ENCODE results near the gene KRT8. TPM values are rescaled to one million over a fixed set of nuclear protein-coding genes. Genes with fewer than 3 reads are reported as not detected.

The KRT8 gene
- total RNA-seq, 1 donor from 2014 or later, result 2,570 TPM

DNA sequence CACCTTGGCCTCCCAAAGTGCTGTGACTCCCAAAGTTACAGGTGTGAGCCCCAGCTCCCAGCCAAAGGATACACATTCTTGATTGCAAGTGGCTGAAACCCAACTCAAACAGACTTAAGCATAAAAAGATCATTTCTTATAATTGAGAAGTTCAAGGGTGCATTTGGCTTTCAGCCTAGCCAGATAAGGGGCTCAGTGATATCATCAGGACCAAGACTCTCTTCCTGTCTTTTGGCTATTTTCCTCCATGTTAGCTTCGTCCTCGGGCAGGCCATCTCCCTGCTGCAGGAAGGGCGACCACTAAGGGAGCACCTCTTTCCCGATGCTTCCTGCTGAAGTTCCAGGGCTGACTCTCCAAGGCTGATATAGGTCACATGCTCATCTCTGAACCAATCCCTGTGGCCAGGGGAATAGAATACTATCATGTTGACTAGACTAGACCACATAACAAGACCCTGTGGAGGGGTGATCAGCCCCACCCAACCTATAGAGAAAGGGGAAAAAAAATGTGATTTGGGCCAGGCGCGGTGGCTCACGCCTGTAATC is 9.8 kb upstream of the KRT8 start:
- Histone ChIP-seq H3K4me2 (ENCODE audit: low read length) (no peak overlapping the region), H3K9me3 (ENCODE audit: insufficient read depth, low read depth, low read length) (no peaks in the 10 kb centered on the region), H3K27ac (ENCODE audit: low read depth, low read length) (no peak overlapping the region), H3K4me3 (ENCODE audit: insufficient read depth, low read depth, low read length) (no peak overlapping the region), H2AFZ (ENCODE audit: low read depth, low read length) (no peak overlapping the region), H3K4me1 (ENCODE audit: insufficient read depth, low read length) (no peaks in the 10 kb centered on the region), H4K20me1 (ENCODE audit: insufficient read depth, low read length) (no peaks in the 10 kb centered on the region), H3K79me2 (ENCODE audit: insufficient read depth, low read length) (no peaks in the 10 kb centered on the region), H3K36me3 (ENCODE audit: insufficient read depth, low read length) (no peaks in the 10 kb centered on the region), H3K27me3 (ENCODE audit: insufficient read depth, low read length) (no peaks in the 10 kb centered on the region), H3K9ac (ENCODE audit: low read length) (no peak overlapping the region)
- H3K36me3 Mint-ChIP-seq (ENCODE audit: low read depth, unreplicated experiment), result peaks cover 3% of the 10 kb centered on the region
- no peak for DNase-seq (ENCODE audit: low read depth)
- FAIRE-seq, result no peak
- TF ChIP-seq, protein P1, sequence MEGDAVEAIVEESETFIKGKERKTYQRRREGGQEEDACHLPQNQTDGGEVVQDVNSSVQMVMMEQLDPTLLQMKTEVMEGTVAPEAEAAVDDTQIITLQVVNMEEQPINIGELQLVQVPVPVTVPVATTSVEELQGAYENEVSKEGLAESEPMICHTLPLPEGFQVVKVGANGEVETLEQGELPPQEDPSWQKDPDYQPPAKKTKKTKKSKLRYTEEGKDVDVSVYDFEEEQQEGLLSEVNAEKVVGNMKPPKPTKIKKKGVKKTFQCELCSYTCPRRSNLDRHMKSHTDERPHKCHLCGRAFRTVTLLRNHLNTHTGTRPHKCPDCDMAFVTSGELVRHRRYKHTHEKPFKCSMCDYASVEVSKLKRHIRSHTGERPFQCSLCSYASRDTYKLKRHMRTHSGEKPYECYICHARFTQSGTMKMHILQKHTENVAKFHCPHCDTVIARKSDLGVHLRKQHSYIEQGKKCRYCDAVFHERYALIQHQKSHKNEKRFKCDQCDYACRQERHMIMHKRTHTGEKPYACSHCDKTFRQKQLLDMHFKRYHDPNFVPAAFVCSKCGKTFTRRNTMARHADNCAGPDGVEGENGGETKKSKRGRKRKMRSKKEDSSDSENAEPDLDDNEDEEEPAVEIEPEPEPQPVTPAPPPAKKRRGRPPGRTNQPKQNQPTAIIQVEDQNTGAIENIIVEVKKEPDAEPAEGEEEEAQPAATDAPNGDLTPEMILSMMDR (IDR thresholded peaks at IDR 0.05; ENCODE audit: insufficient read depth, low read depth, low read length), result no peak
- no peak for TF ChIP-seq EZH2 (IDR thresholded peaks at IDR 0.05; ENCODE audit: insufficient read depth, low read length)
- H3K4me3 Mint-ChIP-seq (ENCODE audit: unreplicated experiment), result no peak overlapping the region
- peaks cover 7% of the 10 kb centered on the region for H3K4me1 Mint-ChIP-seq (ENCODE audit: low read depth, unreplicated experiment)
- H3K27me3 Mint-ChIP-seq (ENCODE audit: low read depth, unreplicated experiment), result no peaks in the 10 kb centered on the region
- H3K9me3 Mint-ChIP-seq (ENCODE audit: unreplicated experiment), result no peaks in the 10 kb centered on the region
- H3K27ac Mint-ChIP-seq (ENCODE audit: unreplicated experiment), result no peak overlapping the region

DNA sequence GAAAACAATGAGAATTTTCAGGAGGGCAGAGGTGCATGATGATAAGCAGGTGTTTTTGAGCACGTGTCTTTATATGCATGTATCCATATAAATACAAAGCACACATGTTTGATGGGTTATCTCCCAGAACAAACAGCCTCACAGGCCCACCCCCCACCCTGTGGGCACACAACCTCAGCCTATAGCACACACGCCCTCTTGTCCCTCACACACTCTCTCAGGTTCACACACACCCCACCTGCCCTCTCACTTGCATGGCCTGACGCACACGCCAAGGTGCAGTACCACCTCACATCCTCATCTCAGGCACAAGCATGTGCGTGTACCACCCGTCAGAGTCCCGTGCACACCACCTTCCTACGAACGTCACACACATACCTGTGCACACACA is 8.6 kb upstream of the KRT8 start:
- H3K4me1 ChIP-seq (ENCODE audit: insufficient read depth, low read length), result peaks cover 4% of the 10 kb centered on the region
- H3K4me3 Mint-ChIP-seq (ENCODE audit: unreplicated experiment), result no peak overlapping the region
- no peak overlapping the region for H3K4me2 ChIP-seq (ENCODE audit: low read length)
- peaks cover 3% of the 10 kb centered on the region for H3K36me3 Mint-ChIP-seq (ENCODE audit: low read depth, unreplicated experiment)
- no peaks in the 10 kb centered on the region for H3K27me3 Mint-ChIP-seq (ENCODE audit: low read depth, unreplicated experiment)
- no peak overlapping the region for H3K27ac ChIP-seq (ENCODE audit: low read depth, low read length)
- H3K4me1 Mint-ChIP-seq (ENCODE audit: low read depth, unreplicated experiment), result peaks cover 5% of the 10 kb centered on the region
- H4K20me1 ChIP-seq (ENCODE audit: insufficient read depth, low read length), result no peaks in the 10 kb centered on the region
- H3K36me3 ChIP-seq (ENCODE audit: insufficient read depth, low read length), result no peaks in the 10 kb centered on the region
- no peaks in the 10 kb centered on the region for H3K27me3 ChIP-seq (ENCODE audit: insufficient read depth, low read length)
- H2AFZ ChIP-seq (ENCODE audit: low read depth, low read length), result no peak overlapping the region
- H3K27ac Mint-ChIP-seq (ENCODE audit: unreplicated experiment), result no peak overlapping the region
- H3K9ac ChIP-seq (ENCODE audit: low read length), result no peak overlapping the region
- H3K9me3 Mint-ChIP-seq (ENCODE audit: unreplicated experiment), result no peaks in the 10 kb centered on the region
- H3K79me2 ChIP-seq (ENCODE audit: insufficient read depth, low read length), result no peaks in the 10 kb centered on the region
- no peak for TF ChIP-seq EZH2 (IDR thresholded peaks at IDR 0.05; ENCODE audit: insufficient read depth, low read length)
- TF ChIP-seq, protein P1 (IDR thresholded peaks at IDR 0.05; ENCODE audit: insufficient read depth, low read depth, low read length), result no peak
- no peaks in the 10 kb centered on the region for H3K9me3 ChIP-seq (ENCODE audit: insufficient read depth, low read depth, low read length)
- no peak for DNase-seq (ENCODE audit: low read depth)
- no peak for FAIRE-seq
- no peak overlapping the region for H3K4me3 ChIP-seq (ENCODE audit: insufficient read depth, low read depth, low read length)

DNA sequence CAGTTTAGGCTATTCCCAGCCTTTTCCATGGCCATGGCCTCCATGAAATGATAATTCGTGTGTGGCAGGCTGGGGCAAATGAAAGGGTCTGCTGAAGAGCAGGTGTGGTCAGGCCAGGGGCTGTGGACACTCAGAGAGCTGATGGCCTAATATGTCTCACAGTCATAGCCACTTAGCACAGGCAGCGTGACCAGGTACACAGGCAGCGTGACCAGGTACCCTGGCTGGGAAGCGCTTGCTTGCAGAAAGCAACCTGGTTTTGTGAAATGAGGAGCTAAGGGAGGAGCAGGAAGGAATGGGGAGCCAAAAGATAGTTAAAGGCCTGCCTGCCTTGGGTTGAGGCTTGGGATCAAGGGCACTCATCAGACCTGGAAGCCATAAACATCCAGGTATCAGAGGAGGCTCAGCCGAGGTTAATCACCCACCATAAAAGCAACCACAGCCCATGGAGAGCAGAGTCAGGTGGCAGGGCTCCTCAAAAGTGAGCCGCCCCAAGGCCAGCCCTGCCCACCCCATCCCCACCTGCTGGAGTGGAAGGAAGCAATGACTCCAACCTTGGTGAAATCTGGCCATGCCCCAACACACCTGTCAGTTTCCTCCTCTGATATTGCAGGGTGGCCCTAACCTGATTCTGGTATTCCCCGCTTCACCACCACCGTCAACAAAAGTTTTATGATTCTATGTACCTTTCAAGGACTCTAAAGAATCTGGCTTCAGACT is 8.0 kb upstream of the KRT8 start:
- H3K36me3 Mint-ChIP-seq (ENCODE audit: low read depth, unreplicated experiment), result peaks cover 3% of the 10 kb centered on the region
- Histone ChIP-seq H4K20me1 (ENCODE audit: insufficient read depth, low read length) (no peaks in the 10 kb centered on the region), H3K4me2 (ENCODE audit: low read length) (no peak overlapping the region), H3K4me3 (ENCODE audit: insufficient read depth, low read depth, low read length) (no peak overlapping the region), H3K4me1 (ENCODE audit: insufficient read depth, low read length) (peaks cover 9% of the 10 kb centered on the region), H2AFZ (ENCODE audit: low read depth, low read length) (no peak overlapping the region), H3K79me2 (ENCODE audit: insufficient read depth, low read length) (no peaks in the 10 kb centered on the region), H3K27ac (ENCODE audit: low read depth, low read length) (no peak overlapping the region), H3K36me3 (ENCODE audit: insufficient read depth, low read length) (no peaks in the 10 kb centered on the region), H3K9ac (ENCODE audit: low read length) (no peak overlapping the region), H3K9me3 (ENCODE audit: insufficient read depth, low read depth, low read length) (no peaks in the 10 kb centered on the region), H3K27me3 (ENCODE audit: insufficient read depth, low read length) (no peaks in the 10 kb centered on the region)
- DNase-seq (ENCODE audit: low read depth) (no peak), FAIRE-seq (no peak)
- no peak for TF ChIP-seq EZH2 (IDR thresholded peaks at IDR 0.05; ENCODE audit: insufficient read depth, low read length)
- TF ChIP-seq, protein P1 (IDR thresholded peaks at IDR 0.05; ENCODE audit: insufficient read depth, low read depth, low read length), result no peak
- no peak overlapping the region for H3K4me3 Mint-ChIP-seq (ENCODE audit: unreplicated experiment)
- peaks cover 10% of the 10 kb centered on the region for H3K4me1 Mint-ChIP-seq (ENCODE audit: low read depth, unreplicated experiment)
- no peaks in the 10 kb centered on the region for H3K9me3 Mint-ChIP-seq (ENCODE audit: unreplicated experiment)
- no peaks in the 10 kb centered on the region for H3K27me3 Mint-ChIP-seq (ENCODE audit: low read depth, unreplicated experiment)
- no peak overlapping the region for H3K27ac Mint-ChIP-seq (ENCODE audit: unreplicated experiment)
